HG03354 (cell line): ENCODE results near the gene SAGE1.
A peak's percentile ranks its signal among the peaks of the same experiment; 100 is the strongest.
"Not testable (repeated sequence)": the region's sequence is repeated elsewhere in the genome, so short reads cannot be mapped to it uniquely, and the experiment has no call there.

Experiments
- ATAC-seq: cut with Tn5 transposase; IDR thresholded peaks from one replicate; pipeline ENCODE4 v1.9.1; 2021; ENCODE audit warnings: mild to moderate bottlenecking; ENCODE audit not compliant: unreplicated experiment, poor library complexity, severe bottlenecking

Gene SAGE1, protein sequence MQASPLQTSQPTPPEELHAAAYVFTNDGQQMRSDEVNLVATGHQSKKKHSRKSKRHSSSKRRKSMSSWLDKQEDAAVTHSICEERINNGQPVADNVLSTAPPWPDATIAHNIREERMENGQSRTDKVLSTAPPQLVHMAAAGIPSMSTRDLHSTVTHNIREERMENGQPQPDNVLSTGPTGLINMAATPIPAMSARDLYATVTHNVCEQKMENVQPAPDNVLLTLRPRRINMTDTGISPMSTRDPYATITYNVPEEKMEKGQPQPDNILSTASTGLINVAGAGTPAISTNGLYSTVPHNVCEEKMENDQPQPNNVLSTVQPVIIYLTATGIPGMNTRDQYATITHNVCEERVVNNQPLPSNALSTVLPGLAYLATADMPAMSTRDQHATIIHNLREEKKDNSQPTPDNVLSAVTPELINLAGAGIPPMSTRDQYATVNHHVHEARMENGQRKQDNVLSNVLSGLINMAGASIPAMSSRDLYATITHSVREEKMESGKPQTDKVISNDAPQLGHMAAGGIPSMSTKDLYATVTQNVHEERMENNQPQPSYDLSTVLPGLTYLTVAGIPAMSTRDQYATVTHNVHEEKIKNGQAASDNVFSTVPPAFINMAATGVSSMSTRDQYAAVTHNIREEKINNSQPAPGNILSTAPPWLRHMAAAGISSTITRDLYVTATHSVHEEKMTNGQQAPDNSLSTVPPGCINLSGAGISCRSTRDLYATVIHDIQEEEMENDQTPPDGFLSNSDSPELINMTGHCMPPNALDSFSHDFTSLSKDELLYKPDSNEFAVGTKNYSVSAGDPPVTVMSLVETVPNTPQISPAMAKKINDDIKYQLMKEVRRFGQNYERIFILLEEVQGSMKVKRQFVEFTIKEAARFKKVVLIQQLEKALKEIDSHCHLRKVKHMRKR

DNA sequence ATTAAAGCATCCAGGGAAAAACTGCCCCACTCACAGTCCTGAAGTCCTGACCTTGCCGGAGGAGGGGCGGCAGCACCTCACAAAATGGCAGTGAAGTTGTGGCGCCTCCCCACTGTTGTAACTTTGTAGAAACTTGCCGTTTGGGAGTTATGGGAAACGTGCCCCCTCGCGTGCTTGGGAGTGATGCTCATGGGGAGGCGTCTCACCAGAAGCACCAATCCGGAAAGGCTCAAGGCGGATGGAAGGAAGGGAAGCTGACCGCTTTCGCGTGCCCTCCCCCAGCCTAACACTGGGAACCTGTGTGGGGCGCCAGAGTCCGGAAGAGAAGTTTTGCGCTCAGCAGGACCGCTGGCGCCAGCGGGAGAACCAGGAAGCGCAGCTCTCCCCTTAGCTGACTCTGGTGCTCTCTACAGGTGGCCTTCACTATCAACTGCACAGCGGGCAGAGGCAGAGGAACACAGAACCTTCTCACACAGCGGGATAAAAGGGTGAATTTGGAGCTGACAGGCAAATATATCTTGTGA lies at the start of gene SAGE1, which contains the start of gene CT45A10:
TSS of gene SAGE1 (plus strand) at position 423 of the 524 bp plus-strand sequence. CDS start 2,527 bp downstream, outside the sequence.
TSS of gene CT45A10 (minus strand) at position 151 of the 524 bp plus-strand sequence. CDS start 8,100 bp downstream, outside the sequence.
- no peak for ATAC-seq

DNA sequence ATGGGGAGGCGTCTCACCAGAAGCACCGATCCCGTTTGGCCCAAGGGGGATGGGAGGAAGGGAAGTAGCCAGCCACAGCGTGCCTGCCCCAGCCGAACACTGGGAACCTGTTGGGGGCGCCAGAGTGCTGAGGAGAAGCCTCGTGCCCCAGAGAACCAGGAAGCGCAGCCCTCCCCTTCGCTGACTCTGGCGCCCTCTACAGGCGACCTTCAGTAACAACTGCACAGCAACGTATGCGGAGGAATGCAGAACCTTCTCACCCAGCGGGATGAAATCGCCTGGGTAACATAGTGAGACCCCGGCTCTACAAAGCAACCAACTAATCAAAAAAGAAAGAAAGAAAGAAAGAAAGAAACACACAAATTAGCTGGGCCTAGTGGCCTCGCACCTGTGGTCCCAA lies 39.1 kb upstream of the SAGE1 start, which contains the start of gene CT45A8:
TSS of gene CT45A8 (minus strand) at position 101 of the 400 bp plus-strand sequence. CDS start 3,755 bp downstream, outside the sequence.
- not testable (repeated sequence) for ATAC-seq

DNA sequence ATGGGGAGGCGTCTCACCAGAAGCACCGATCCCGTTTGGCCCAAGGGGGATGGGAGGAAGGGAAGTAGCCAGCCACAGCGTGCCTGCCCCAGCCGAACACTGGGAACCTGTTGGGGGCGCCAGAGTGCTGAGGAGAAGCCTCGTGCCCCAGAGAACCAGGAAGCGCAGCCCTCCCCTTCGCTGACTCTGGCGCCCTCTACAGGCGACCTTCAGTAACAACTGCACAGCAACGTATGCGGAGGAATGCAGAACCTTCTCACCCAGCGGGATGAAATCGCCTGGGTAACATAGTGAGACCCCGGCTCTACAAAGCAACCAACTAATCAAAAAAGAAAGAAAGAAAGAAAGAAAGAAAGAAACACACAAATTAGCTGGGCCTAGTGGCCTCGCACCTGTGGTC lies 21.8 kb upstream of the SAGE1 start, which contains the start of gene CT45A9:
TSS of gene CT45A9 (minus strand) at position 101 of the 400 bp plus-strand sequence. CDS start 3,751 bp downstream, outside the sequence.
- not testable (repeated sequence) for ATAC-seq

DNA sequence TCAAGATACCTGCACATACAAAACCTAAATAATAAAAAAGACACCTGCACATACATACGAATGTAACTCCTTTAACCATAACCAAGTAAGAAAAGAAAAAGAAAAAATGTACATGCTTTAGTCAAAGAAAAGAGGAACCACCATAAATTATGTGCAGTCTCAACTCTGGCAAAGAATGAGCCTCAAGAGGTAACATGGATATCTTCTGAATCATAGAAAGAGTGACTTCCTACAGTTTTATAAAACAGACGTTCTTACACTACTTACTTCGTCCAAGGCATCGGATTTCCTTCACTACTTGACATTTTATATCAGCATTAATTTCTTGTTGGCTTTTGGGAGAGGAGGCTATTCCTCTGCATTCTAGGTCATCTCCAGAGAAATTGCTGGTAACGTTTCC lies 10.8 kb upstream of the SAGE1 start:
- ATAC-seq = not testable (repeated sequence)

DNA sequence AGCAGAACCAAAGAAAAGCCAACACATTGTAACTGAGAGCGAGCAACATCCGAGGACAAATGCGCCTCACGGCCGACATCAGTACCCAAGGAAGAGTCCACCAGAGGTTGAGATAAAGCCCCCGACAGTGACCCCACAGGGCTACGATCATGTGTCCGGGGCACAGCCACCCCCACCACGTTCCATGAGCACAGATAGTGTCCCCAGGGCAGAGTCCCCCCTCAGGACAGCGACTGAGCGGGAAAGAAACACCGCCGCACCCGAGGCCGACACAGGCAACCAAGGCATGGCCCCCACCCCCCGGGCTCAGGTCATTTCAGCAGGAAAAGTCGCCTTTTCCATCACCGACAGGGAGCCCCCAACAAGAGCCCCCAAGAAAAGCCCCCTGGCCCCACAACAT lies 5.3 kb upstream of the SAGE1 start:
- ATAC-seq = not testable (repeated sequence)

DNA sequence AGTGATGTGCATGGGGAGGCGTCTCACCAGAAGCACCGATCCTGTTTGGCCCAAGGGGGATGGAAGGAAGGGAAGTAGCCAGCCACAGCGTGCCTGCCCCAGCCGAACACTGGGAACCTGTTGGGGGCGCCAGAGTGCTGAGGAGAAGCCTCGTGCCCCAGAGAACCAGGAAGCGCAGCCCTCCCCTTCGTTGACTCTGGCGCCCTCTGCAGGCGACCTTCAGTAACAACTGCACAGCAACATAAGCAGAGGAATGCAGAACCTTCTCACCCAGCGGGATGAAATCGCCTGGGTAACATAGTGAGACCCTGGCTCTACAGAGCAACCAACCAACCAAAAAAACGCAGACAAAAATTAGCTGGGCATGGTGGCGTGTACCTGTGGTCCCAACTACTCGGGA lies 4.5 kb upstream of the SAGE1 start:
- not testable (repeated sequence) for ATAC-seq

DNA sequence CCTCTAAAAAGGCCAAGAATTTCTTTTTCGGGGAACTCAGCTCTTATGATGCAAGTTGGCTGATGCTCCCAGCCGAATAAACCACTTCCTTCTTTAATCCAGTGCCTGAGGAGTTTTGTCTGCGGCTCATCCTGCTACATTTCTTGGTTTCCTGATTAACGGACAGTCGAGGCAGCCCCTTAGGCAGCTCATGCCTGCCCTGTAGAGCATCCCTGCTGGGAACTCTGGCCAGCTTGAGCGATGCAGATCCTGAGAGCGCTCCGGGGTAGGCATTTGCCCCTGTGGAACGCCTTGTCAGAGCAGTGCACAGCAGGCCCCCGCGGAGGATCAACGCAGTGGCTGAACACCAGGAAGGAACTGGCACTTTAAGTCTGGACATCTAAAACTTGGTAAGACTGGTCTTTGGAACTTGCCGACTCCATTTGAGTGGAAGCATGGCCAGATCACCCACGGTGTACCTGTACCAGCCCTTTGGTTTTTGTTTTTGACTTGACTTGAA lies 3.4 kb upstream of the SAGE1 start:
- ATAC-seq = no peak

DNA sequence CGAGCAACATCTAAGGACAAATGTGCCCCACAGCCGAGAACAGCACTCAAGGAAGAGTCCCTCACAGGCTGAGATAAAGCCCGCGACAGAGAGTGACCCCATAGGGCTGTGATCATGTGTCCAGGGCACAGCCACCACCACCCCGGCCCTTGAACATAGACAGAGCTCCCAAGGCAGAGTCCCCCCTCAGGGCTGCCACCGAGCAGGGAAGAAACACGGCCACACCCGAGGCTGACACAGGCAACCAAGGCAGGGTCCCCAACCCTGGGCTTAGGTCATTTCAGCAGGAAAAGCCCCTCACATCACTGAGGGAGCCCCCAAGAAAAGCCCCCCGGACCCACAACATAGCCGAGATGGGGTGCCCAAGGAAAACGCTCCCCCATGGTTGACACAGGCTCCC lies 735 bp upstream of the SAGE1 start:
- no peak for ATAC-seq

DNA sequence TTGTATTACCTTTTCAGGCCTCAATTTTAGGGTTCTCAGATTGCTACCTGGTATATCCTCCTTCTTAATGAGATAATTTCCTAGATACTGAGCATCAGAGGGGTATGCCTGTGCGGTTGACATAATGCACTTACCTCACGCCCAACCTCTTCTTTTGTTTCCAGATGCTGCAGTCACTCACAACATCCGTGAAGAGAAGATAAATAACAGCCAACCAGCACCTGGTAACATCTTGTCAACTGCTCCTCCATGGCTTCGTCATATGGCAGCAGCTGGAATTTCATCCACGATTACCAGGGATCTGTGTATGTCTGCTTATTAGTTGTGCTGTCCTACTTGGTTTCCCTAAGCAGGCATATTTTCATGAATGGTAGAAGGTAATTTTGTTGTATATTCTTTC lies 16.7 kb downstream of the SAGE1 start:
- no peak for ATAC-seq

DNA sequence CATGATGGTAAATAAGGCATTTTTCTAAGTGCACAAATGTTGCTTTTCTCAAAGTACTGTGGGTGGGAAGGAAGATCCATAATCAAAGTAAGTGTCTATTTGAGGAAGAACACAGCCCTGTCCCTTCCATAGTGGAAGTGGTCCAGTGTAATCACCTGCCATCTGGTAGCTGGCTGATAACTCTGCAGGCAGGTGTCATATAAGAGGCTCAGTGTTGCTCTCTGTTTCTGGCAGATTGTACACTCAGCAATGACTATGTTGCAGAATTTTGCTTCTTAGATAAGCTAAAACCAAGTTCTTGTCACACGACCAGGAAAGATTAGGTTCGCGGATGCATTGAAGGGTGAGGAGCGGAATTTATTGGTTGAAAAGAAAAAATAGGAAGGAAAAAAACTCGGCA lies 20.9 kb downstream of the SAGE1 start:
- ATAC-seq = no peak

DNA sequence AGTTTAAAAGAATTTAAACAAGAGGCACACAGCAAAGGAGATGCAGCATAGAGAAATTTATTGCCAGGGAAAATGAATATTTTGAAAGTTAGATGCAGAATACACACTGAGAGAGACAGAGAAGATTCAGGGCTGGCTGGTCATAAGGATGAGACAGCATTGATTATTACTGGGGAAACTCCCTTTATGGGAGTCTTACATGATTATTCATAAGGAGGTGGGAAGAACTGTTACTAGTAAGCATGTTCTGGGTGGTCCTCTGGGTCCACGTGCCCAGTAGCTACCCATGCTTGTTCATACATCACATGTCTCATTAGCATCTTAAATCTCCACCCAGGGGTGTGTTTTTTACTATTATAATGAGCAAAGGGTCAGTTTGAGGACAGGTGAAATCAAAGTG lies 27.0 kb downstream of the SAGE1 start:
- ATAC-seq = not testable (repeated sequence)

DNA sequence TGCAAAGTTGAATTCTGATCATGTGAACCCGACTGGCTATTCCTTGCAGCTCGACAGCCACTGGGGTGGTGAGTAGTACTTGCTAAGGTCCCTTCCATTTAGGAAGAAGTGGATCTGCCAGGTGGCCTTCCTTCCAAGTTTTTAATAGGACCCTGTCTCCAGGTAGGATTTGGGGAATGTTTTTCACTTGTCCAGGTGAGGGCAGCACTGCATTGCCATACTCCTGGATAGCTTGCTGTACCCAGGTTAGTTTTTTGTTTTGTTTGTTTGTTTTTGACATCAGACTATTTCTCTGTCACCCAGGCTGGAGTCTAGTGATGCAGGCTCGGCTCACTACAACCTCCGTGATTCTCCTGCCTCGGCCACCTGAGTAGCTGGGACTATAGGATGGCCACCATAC lies 29.8 kb downstream of the SAGE1 start:
- no peak for ATAC-seq

DNA sequence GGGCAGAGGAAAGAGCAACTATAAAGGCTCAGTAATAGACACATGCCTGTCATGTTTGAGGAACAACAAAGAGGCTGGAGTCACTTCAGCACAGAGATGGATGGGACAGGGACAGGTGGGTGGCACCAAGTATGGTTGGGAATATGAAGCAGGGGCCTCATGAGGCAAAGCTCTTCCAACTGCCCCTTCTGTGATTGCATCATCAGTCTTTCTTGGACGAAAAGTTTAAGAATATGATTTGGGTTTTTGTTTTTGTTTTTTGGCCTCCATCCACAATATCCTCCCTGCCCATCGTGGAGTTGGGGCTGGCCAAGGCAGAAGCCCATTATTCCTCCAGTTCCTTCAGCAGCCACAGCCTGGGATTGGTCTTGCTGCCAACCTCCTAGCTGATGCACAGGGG lies 34.4 kb downstream of the SAGE1 start:
- no peak for ATAC-seq

DNA sequence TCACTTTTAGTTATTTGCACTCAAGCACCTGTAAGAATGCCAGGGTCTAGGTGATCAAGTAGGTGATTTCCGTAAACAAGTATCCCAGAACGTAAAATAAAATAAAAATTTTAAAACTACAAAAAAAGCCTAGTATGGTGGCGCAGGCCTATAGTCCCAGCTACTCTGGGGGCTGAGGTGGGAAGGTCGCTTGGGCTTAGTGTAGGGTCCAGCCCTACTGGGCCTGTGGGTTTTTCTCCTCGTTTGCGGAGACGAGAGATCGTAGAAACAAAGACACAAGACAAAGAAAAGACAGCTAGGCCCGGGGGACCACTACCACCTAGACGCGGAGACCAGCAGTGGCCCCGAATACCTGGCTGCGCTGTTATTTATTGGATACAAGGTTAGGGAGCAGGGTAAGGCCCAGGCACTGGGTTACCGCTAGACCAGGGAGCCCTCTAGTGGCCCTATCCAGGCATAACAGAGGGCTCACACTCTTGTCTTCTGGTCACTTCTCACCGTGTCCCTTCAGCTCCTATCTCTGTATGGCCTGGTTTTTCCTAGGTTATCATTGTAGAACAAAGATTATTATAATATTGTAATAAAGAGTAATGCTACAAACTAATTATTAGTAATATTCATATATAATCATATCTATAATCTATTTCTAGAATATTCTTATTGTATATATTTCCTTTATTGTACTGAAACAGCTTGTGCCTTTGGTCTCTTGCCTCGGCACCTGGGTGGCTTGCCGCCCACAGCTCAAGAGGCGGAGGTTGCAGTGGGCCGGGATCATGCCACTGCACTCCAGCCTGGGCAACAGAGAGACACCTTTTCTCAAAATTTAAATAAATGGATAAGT lies 38.4 kb downstream of the SAGE1 start:
- ATAC-seq = peak; percentile 82

DNA sequence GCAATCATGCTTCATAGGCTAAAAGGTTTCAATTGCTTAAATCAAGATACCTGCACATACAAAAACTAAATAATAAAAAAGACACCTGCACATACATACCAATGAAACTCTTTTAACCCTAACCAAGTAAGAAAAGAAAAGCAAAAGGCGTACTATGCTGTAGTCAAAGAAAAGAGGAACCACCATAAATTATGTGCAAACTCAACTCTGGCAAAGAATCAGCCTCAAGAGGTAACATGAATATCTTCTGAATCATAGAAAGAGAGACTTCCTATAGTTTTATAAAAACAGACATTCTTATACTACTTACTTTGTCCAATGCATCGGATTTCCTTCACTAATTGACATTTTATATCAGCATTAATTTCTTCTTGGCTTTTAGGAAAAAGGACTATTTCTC lies 51.0 kb downstream of the SAGE1 start:
- ATAC-seq = no peak

DNA sequence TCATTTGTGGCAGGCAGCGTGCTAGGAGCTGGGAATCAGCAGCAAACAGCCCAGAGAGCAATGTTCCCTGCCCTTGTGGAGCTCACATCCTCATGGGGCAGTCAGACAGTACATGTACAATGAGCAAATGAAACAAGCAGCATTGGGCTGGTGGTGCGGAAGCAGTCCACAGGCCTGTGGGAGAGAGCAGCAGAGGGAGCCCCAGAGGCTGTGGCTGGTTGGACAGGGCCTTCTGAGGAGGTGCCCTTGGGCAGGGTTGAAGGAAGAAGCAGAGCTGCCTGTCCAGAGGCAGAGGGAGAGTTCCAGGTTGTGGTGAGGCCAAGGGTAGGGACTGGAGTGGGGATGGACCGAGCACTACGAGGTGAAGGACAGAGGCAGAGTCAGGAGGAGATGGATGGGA lies 57.8 kb downstream of the SAGE1 start:
- no peak for ATAC-seq
